NOMO-1 (cell line): Measurements from ENCODE around the gene IPO11.
A peak's percentile ranks its signal among the peaks of the same experiment; 100 is the strongest.
"Not testable (repeated sequence)": the region's sequence is repeated elsewhere in the genome, so short reads cannot be mapped to it uniquely, and the experiment has no call there.

Source experiments
- DNase-seq, 2 experiments: peaks; one replicate each; lab custom pipeline; 2025; ENCODE audit not compliant: unreplicated experiment in 2 of 2; lab: John Stamatoyannopoulos, UW

IPO11 gene

DNA sequence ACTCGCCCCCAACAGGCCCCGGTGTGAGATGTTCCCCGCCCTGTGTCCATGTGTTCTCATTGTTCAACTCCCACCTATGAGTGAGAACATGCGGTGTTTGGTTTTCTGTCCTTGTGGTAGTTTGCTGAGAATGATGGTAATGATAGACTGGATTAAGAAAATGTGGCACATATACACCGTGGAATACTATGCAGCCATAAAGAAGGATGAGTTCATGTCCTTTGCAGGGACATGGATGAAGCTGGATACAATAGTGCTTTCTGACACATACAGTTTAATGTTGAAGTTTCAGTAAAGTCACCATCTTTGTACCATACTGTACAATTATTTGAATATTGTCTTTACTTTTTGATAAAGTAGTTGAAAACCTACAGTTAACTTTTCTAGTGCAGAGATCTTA lies 96.2 kb downstream of the IPO11 start:
- DNase-seq: not testable (repeated sequence)

DNA sequence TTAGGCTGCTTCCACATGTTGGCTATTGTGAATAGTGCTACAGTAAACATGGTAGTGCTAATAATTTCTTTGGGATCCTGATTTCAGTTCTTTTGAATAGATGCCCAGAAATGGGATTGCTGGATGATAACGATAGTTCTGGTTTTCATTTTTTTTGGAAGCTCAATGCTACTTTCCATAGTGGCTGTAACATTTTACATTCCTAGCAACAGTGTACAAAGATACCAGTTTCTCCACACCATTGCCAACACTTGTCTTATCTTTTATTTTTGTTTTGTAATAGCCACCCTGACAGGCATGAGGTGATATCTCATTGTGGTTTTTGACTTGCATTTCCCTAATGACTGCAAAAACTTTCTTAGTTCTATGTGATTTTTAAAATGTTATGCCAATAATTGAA lies 97.2 kb downstream of the IPO11 start:
- no peak for DNase-seq

DNA sequence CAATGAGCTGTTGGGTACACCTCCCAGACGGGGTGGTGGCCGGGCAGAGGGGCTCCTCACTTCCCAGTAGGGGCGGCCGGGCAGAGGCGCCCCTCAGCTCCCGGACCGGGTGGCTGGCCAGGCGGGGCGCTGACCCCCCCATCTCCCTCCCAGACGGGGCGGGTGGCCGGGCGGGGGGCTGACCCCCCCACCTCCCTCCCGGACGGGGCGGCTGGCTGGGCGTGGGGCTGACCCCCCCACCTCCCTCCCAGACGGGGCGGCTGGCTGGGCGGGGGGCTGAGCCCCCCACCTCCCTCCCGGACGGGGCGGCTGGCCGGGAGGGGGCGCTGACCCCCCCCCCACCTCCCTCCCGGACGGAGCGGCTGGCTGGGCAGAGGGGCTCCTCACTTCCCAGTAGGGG lies 100.5 kb downstream of the IPO11 start:
- not testable (repeated sequence) for DNase-seq

DNA sequence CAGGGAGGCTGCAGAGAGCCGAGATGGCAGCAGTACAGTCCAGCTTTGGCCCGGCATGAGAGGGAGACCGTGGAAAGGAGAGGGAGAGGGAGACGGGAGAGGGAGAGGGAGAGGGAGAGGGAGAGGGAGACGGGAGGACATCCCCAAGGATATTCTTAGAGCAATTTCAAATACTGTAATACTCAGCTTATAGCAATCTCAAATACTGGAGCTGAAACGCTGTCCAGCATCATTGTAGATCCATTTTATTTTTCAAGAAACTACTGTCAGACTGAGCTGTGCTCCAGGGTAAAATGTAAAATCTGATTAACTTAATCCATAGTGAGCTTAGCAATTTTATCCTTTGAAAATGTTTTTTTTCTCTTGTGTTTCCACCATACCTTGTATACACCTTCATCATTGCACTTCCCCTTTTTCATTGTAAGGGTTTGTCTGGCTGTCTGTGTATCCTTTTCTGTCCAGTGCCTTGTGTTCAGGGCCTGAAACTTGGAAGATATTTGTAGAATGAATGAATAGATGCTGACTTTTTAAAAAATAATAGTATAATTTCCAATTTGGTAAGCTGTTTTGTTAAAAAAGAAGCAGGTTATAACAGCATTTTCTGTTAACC lies 102.1 kb downstream of the IPO11 start:
- no peak for DNase-seq

DNA sequence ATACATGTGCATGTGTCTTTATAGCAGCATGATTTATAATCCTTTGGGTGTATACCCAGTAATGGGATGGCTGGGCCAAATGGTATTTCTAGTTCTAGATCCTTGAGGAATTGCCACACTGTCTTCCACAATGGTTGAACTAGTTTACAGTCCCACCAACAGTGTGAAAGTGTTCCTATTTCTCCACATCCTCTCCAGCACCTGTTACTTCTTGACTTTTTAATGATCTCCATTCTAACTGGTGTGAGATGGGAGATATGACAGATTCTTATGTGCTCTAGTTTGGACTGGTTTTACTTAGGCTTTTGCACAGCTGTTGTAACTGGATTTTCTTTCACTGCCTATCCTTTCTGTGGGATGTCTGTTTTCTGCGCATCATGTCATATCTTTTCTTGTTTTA lies 108.2 kb downstream of the IPO11 start:
- DNase-seq: not testable (repeated sequence)

DNA sequence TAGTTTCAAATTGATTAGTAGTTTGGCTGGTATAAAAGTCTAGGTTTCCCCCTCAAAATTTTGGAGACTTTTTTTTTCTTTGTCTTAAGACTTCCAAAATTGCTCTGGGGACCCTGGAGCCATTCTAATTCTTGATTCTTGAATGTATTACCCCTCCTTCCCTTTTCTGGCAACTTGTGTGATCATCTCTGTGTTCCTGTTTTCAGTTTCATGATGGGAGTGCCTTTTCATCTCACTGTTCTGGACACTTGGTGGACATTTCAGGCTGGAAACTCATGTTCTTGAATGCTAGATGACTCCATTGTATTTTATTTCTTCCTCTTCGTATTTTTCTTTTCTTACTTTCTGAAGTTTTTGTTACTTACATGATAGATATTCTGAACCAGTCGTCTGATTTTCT lies 108.8 kb downstream of the IPO11 start:
- peak; percentile 67 to 89 for DNase-seq

DNA sequence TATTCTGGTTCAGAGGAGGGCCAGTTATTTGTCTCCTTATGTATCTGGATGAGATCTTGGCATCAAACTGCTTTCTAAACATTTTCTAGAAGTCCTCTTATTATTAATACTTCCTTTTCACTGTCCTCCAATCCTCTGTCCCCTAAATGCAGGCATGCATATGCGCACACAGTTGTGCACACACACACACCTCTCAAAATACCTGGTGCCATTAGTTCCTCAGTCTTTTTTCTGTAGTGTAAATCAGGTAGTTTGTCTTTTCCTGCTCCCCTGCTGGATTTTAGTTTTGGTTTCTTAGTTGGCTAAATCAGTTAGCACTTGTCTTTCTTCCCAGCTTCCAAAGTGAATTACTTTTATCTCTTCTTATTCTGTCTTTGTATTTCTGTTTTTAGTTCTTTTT lies 110.2 kb downstream of the IPO11 start:
- DNase-seq: no peak

DNA sequence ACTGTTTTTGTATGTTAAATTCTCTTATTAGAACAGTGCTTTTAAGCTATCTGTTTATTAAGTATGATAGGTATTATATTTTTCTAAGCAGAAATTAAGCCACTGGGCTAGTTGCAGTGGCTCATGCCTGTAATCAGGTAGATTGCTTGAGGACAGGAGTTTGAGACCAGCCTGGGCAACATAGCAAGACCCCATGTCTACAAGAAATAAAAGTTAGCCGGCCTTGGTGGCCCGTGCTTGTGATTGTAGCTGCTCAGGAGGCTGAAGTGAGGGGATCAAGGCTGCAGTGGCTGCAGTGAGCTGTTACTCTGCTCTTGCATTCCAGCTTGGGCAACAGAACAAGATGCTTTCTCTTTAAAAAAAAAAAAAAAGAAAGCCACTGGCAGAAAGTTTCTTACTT lies 121.0 kb downstream of the IPO11 start:
- DNase-seq: no peak

DNA sequence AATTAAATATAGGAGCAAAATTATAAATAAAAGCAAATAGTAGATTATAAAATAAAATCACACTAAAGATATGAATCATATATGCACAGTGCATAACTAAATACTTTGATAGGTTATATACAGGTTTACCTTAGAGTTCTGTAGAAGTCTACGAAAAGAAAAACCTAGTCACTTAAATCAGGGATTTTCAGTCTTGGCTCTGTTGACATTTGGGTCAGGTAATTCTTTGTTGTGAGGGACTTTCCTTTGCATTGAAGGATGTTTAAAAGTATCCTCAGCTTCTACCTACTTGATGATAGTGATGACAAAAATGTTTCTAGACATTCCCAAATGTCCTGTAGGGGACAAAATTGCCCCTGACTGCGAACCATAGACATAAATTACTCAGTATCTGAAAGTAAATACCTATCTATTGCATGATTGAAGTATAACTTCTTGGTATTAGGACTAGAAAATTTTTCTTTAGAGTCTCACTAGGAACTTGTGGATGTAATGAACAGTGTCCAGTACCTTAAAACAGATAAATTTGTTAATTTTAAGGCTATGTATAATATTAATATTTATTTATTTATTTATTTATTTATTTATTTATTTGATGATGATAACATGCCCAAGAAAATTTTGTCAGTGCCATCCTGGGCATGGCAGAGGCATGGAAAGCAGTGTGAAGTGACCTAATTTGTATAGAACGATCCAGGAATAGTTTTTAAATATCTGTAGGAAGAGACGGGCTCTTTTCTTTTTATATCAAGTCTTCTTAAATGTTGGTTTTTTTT lies 122.1 kb downstream of the IPO11 start:
- DNase-seq: no peak

DNA sequence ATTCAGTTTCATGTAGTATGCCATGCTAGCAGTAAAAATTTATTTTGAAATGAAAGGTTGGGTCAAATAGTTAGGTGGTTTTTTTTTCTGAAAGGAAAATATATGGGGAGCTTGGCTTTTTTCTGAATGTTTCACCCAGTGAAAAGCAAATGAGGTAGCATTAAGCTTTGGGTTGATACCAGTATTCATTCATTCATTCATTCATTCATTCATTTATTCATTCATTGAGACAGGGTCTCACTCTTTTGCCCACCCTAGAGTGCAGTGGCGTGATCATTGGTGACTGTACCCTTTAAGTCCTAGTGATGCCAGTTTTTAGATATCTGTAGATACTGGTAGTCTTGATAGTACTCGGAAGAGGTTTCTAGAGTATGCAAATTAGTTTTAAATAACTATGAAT lies 123.7 kb downstream of the IPO11 start:
- no peak for DNase-seq

DNA sequence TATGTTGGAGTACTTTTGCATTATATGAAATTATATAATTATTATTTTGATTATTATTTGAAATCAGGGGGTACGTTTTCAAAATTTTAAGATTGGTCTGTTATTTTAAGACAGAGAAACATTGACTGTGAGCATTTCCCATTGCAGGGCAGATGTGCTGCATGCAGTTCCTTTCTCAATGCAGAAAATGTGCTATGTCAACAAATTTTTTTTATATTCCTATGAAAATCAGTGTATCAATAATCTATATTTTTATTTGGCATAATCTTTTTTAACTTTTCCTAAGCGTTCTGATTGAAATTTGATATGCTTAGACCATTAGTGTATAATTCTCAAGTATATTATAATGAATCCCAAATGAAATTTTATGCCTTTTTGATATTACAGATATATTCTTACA lies 124.2 kb downstream of the IPO11 start:
- no peak for DNase-seq

DNA sequence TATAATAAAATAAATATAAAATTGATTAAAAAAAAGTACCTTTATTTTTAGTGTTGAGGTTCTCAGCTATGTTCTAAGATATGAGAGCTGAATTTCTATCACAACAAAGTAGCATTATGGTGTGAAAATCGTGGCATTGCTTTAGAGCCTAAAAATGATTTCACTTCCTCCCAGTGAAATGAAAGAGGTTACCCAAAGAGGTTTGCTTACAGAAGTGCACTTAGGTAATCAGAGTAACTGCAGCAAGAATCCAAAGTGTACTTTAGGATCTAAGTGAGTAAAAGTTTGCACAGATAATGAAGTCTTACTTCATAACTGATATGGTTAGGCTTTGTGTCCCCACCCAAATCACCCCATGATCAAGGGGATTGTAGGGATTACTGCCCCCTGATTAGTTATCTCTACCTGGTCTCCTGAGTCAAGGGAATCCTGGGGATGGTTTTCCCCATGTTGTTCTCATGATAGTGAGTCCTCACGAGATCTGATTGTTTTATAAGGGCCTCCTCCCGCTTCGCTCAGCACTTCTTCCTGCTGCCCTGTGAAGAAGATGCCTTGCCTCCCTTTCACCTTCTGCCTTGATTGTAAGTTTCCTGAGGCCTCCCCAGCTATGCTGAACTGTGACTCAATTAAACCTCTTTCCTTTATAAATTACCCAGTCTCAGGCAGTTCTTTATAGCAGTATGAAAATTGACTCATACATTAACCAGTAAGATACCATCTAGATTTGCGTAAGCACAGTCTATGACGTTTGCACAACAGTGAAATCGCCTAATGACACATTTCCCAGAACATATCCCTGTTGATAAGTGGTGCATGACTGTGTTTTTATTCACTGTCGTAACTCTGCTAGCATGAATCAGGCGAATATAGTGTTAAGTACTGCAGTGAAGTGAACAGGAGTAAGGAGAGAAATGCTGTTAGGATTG lies 125.7 kb downstream of the IPO11 start:
- peak; percentile 9 to 68 for DNase-seq

DNA sequence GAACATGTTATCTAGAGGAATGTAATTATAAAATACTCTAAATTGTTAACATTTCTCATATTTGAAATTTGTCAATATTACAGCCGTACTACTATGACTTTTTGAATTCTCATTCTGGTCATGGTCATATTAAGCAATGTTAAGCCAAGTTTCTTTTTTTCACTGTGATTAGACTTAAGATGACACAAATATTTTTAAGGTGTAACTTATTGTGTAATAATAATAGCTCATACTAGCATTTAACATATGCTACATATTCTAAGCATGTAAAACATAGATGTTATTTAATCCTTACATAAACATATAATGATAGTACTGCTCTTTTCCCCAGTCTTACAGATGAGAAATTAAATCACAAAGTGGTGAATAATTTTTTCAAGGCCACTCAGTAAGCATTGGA lies 130.2 kb downstream of the IPO11 start:
- DNase-seq: no peak

DNA sequence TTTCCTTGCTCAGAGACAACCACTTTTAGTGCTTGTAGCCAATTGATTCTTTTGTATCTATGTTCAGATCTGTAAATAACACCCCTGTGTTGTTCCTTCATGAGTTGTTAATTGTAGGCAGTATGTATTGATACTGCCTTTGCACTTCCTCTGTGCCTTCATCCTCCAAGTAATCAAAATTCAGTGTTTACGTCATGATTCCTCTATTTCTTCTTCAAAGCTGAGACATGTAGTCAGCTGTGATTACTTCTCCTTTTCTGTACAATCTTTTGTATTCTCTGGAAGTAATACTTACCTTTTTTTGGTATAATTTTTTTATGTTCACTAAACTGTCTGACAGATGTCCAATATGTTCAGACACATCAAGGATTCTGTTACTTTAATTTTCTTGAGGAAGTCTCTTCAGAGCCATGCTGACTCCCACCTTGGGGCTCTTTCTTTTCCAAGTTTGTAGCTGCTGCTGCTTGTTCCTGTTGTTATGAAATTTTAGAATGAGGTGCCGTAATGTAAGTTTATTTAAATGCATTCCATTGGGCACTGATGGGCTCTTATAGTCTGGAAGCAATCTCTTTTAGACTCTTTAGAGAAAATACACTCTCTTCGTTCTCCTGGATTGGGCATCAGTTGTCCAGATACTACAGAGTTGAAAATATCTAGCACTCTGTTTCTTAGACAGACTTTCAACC lies 135.5 kb downstream of the IPO11 start:
- peak; percentile 0 to 80 for DNase-seq

DNA sequence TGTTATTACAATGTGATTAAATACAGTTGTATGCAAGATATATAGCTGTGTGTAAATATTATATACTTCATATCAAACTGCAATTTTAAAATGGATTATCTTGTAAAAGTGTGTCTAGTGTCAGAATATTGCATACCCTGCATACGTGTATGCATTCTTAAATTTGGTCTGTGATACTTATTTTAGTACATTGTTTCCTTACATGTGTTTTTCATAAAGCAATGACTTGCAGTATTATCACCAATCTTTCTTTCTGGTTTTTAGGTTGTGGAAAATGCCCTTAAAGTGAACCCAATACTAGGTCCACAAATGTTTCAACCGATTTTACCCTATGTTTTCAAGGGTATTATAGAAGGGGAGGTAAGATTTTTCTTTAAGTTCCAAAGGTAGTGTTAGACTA lies 137.5 kb downstream of the IPO11 start:
- DNase-seq: no peak

DNA sequence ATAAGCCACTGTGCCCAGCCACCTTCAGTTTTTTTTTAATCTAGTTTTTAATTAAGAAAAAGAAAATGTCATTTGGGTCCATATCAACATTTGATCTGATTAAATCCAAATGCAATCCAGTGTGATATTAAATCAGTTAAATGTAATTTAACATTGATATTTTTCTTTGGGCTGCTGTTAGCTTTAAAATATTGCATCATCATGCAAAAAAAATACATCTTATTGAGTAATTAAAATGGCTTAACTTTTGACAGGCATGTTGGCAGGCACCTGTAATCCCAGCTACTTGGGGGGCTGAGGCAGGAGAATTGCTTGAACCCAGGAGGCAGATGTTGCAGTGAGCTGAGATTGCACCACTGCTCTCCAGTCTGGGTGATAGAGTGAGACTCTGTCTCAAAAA lies 143.4 kb downstream of the IPO11 start:
- DNase-seq: no peak

DNA sequence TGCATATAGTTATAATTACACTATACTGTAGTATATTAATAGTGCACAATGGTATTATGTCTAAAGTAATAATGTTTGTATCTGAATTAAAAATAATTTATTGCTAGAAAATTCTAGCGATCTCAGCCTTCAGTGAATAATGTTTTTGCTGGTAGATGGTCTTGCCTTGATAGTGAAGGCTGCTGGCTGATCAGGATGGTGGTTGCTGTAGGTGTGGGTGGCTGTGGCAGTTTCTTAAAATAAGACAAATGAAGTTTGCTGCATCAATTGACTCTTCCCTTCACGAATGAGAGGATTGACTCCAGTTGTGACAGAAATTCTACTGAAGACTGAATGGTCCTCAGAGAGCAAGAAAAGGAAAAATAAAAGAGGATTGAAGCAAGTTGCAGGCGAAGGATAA lies 146.4 kb downstream of the IPO11 start:
- DNase-seq: no peak

DNA sequence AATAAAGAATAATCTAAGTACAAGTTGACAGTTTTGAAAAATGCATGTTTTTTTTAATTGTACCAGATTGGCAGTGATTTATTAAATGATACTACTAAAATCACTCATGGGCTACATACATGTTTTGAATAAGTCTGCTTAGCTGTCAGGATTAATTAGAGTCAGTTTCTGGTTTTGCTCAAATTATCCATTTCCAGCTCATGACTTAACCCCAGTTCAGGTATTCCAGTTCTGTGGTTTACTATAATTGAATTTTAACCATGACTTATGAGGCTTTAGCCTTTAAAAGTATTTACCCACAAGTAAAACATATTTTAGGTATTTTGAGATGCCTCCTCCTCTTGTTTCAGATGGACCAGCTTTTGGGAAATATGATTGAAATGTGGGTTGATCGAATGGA lies 148.2 kb downstream of the IPO11 start:
- DNase-seq: no peak

DNA sequence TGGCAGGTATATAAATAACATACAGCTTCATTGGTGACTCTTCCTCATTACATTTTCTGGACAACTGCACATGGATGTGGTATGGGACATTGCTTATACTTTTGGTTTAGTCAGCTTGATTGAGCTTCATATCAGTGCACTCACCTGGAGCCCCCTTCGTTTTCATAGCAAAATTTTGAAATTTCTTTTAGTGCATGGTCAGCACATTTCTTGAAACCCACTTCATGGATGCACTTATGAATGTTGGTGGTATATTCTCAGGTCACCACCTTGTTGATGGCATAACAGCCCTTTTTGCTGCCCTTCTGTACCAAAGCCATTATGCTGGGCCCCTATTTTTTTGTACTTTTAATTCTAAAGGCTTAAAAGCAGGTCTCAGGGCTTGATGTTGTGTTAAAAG lies 149.3 kb downstream of the IPO11 start:
- DNase-seq: no peak

DNA sequence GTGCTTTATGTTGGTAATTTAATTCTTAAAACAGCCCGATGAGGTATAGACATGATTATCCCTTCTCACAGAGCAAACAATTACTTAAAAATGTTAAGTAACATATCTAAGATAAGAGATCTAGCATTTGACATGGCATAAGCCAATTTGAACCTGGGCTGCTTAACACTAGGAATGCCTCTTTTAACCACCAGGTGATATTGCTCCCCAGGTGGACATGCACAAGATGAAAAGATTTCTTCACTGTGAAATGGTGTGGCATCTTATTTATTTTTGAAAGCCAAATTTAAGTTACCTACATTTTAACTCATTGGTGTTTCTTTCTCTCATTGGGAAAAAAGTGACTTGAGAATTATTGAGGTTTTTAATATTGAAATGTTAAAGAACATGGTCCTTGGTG lies 150.3 kb downstream of the IPO11 start:
- DNase-seq: no peak

DNA sequence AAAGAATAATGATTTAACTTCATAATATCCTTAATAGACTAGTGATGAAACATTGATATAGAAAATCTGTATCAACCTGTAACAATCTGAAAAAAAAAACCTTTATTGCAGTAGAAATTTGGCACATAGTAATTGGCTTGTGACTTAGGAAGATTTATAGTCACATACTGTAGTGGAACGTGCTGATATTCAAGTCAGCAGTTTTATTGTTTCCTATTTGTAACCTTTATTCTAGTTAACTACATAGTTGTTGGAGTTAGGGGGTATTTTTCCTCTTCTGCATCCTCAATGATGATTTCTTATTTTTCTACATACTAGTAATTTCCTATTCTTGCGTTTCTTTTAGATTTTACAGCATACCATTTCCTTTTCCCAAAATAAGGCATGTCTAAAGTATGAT lies 151.5 kb downstream of the IPO11 start:
- DNase-seq: no peak
